ENCODE results near the gene APC. TPM values are rescaled to one million over a fixed set of nuclear protein-coding genes. Genes with fewer than 3 reads are reported as not detected.

Gene APC
- total and polyA plus RNA-seq, 2 donors from 2014 or later = 2.7 to 44.9 TPM

DNA sequence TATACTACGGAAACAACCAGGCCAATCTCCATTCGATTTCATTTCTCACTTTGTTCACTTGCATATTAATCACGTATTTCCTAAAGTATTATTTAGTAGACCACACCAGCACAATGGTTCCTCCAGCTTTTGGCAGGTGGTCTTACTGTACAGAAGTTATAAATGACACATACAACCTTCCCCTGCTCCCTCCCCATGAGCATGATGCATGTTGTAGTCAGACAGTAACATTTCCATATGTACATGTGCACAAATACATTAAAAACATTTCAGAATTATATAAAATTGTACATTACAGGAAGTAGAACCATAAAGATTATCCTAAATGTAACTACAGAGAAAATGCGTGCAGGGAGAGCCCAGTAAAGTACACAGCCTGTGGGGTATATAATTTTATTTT is 140.4 kb downstream of the APC start:
- Histone ChIP-seq H3K27me3 (ENCODE audit: control insufficient read depth, insufficient read depth, low read length) (no peaks in the 10 kb centered on the region), H3K9me3 (ENCODE audit: control insufficient read depth in 2 of 3, insufficient read depth in 1 of 3, low read length in 3 of 3) (no peaks in the 10 kb centered on the region), H3K9ac (ENCODE audit: low read length in 3 of 3) (no peak overlapping the region), H3K4me1 (ENCODE audit: control insufficient read depth in 2 of 3, insufficient read depth in 2 of 3, low read depth in 1 of 3, low read length in 3 of 3) (no peaks in the 10 kb centered on the region), H3K36me3 (ENCODE audit: control insufficient read depth in 2 of 3, insufficient read depth in 3 of 3, low read length in 3 of 3) (peaks cover 2 to 8% (median 7%) of the 10 kb centered on the region in 3 donors), H3K4me3 (ENCODE audit: low read length in 3 of 3) (no peak overlapping the region), H3K27ac (ENCODE audit: low read depth in 2 of 2, low read length in 2 of 2) (no peak overlapping the region)
- DNase-seq (no peak), FAIRE-seq (no peak)
- intact Hi-C loops (cut with DNase I) = no loop called here
- TF ChIP-seq CTCF (IDR thresholded peaks at IDR 0.05; ENCODE audit: borderline replicate concordance, extremely low read depth, insufficient read depth) = no peak

GRCh38 chr5:112878760-112879159 is 141.1 kb downstream of the APC start:
- Histone ChIP-seq H3K9me3 (ENCODE audit: control insufficient read depth in 2 of 3, insufficient read depth in 1 of 3, low read length in 3 of 3) (no peaks in the 10 kb centered on the region), H3K27ac (ENCODE audit: low read depth in 2 of 2, low read length in 2 of 2) (no peak overlapping the region), H3K27me3 (ENCODE audit: control insufficient read depth, insufficient read depth, low read length) (no peaks in the 10 kb centered on the region), H3K4me3 (ENCODE audit: low read length in 3 of 3) (no peak overlapping the region), H3K4me1 (ENCODE audit: control insufficient read depth in 2 of 3, insufficient read depth in 2 of 3, low read depth in 1 of 3, low read length in 3 of 3) (no peaks in the 10 kb centered on the region), H3K9ac (ENCODE audit: low read length in 3 of 3) (no peak overlapping the region), H3K36me3 (ENCODE audit: control insufficient read depth in 2 of 3, insufficient read depth in 3 of 3, low read length in 3 of 3) (peaks cover 2 to 13% (median 11%) of the 10 kb centered on the region in 3 donors)
- DNase-seq (no peak), FAIRE-seq (no peak)
- intact Hi-C loops (cut with DNase I) = no loop called here
- no peak for TF ChIP-seq CTCF (IDR thresholded peaks at IDR 0.05; ENCODE audit: borderline replicate concordance, extremely low read depth, insufficient read depth)

GRCh38 chr5:112880219-112880964 is 142.7 kb downstream of the APC start:
- FAIRE-seq = no peak
- no peaks in the 10 kb centered on the region for H3K4me1 ChIP-seq (ENCODE audit: control insufficient read depth in 2 of 3, insufficient read depth in 2 of 3, low read depth in 1 of 3, low read length in 3 of 3)
- H3K9me3 ChIP-seq (ENCODE audit: control insufficient read depth in 2 of 3, insufficient read depth in 1 of 3, low read length in 3 of 3) = no peaks in the 10 kb centered on the region
- H3K4me3 ChIP-seq (ENCODE audit: low read length in 3 of 3) = no peak overlapping the region
- intact Hi-C loops (cut with DNase I) = no loop called here
- no peak overlapping the region for H3K27ac ChIP-seq (ENCODE audit: low read depth in 2 of 2, low read length in 2 of 2)
- DNase-seq = peak in 1 of 5 donors; percentile 2
- TF ChIP-seq CTCF (IDR thresholded peaks at IDR 0.05; ENCODE audit: borderline replicate concordance, extremely low read depth, insufficient read depth) = no peak
- no peaks in the 10 kb centered on the region for H3K27me3 ChIP-seq (ENCODE audit: control insufficient read depth, insufficient read depth, low read length)
- peaks cover 2 to 30% (median 17%) of the 10 kb centered on the region in 3 donors for H3K36me3 ChIP-seq (ENCODE audit: control insufficient read depth in 2 of 3, insufficient read depth in 3 of 3, low read length in 3 of 3)
- no peak overlapping the region for H3K9ac ChIP-seq (ENCODE audit: low read length in 3 of 3)
